Measurements from ENCODE around the gene OTULINL.

Gene OTULINL

GRCh38 chr5:14579731-14580397 lies 1.7 kb upstream of the OTULINL start:
- Histone ChIP-seq H3K4me2 (no peak overlapping the region), H3K27me3 (peaks cover 32 to 56% (median 50%) of the 10 kb centered on the region in 11 experiments), H3K27ac (no peak overlapping the region)

GRCh38 chr5:14580398-14581034 lies 1.1 kb upstream of the OTULINL start:
- Histone ChIP-seq H3K9me3 (replicated peaks in 1 of 11) (peaks cover 6 to 23% (median 17%) of the 10 kb centered on the region in 11 experiments; a peak in 18 of 22 replicates), H3K4me2 (peak overlapping the region in 5 of 11 experiments; percentile 93 to 97 (median 95); a peak in 7 of 22 replicates)

More at GRCh38 chr5:14579731-14580397, 1.7 kb upstream of the OTULINL start:
- H3K4me3 ChIP-seq = no peak overlapping the region
- no peaks in the 10 kb centered on the region for H3K36me3 ChIP-seq
- H3K9ac ChIP-seq = no peak overlapping the region
- no peak for TF ChIP-seq Cebpa-rat (IDR thresholded peaks at IDR 0.05)
- peaks cover 0 to 9% (median 0%) of the 10 kb centered on the region in 11 experiments; a peak in 6 of 22 replicates for H4K20me1 ChIP-seq
- H3K4me1 ChIP-seq = peaks cover 7 to 32% (median 23%) of the 10 kb centered on the region in 10 experiments; a peak in 19 of 20 replicates
- peaks cover 6 to 23% (median 17%) of the 10 kb centered on the region in 11 experiments; a peak in 18 of 22 replicates for H3K9me3 ChIP-seq (replicated peaks in 1 of 11)

GRCh38 chr5:14581891-14582796 lies 552 bp downstream of the OTULINL start:
- H3K4me2 ChIP-seq = peak overlapping the region; percentile 83 to 98 (median 96)
- peaks cover 0 to 9% (median 0%) of the 10 kb centered on the region in 11 experiments; a peak in 6 of 22 replicates for H4K20me1 ChIP-seq
- H3K27me3 ChIP-seq = peaks cover 32 to 65% (median 53%) of the 10 kb centered on the region in 11 experiments
- H3K4me1 ChIP-seq = peaks cover 0 to 21% (median 10%) of the 10 kb centered on the region in 10 experiments; a peak in 17 of 20 replicates
- H3K4me3 ChIP-seq = peak overlapping the region; percentile 61 to 76 (median 67)
- H3K9me3 ChIP-seq (replicated peaks in 1 of 11) = peaks cover 6 to 18% (median 13%) of the 10 kb centered on the region in 11 experiments; a peak in 18 of 22 replicates
- TF ChIP-seq Cebpa-rat (IDR thresholded peaks at IDR 0.05) = no peak
- H3K36me3 ChIP-seq = no peaks in the 10 kb centered on the region
- peak overlapping the region in 10 of 11 experiments; percentile 57 to 80 (median 68); a peak in 20 of 22 replicates for H3K9ac ChIP-seq
- H3K27ac ChIP-seq = peak overlapping the region in 4 of 11 experiments; percentile 28 to 59 (median 48); a peak in 6 of 22 replicates

More at GRCh38 chr5:14580398-14581034, 1.1 kb upstream of the OTULINL start:
- no peak for TF ChIP-seq Cebpa-rat (IDR thresholded peaks at IDR 0.05)
- Histone ChIP-seq H3K27ac (no peak overlapping the region), H3K4me3 (0 out of 20 replicates have a peak overlapping the region, but pooled peaks of 1 of the 10 experiments have one; percentile 76), H3K9ac (no peak overlapping the region), H3K27me3 (peaks cover 32 to 62% (median 51%) of the 10 kb centered on the region in 11 experiments), H4K20me1 (peaks cover 0 to 9% (median 0%) of the 10 kb centered on the region in 11 experiments; a peak in 6 of 22 replicates), H3K4me1 (peaks cover 4 to 25% (median 17%) of the 10 kb centered on the region in 10 experiments; a peak in 19 of 20 replicates), H3K36me3 (no peaks in the 10 kb centered on the region)

GRCh38 chr5:14582797-14583137 lies 1.2 kb downstream of the OTULINL start:
- Histone ChIP-seq H3K27me3 (peaks cover 32 to 65% (median 53%) of the 10 kb centered on the region in 11 experiments), H3K27ac (no peak overlapping the region), H3K4me2 (peak overlapping the region in 10 of 11 experiments; percentile 83 to 98 (median 96); a peak in 16 of 22 replicates), H4K20me1 (peaks cover 0 to 9% (median 0%) of the 10 kb centered on the region in 11 experiments; a peak in 6 of 22 replicates), H3K9me3 (replicated peaks in 1 of 11) (peaks cover 3 to 11% (median 7%) of the 10 kb centered on the region in 11 experiments; a peak in 18 of 22 replicates), H3K4me1 (peaks cover 0 to 27% (median 11%) of the 10 kb centered on the region in 10 experiments; a peak in 17 of 20 replicates), H3K9ac (no peak overlapping the region; a peak in 1 of 22 replicates), H3K4me3 (peak overlapping the region in 5 of 10 experiments; percentile 61 to 76 (median 76); a peak in 10 of 20 replicates), H3K36me3 (no peaks in the 10 kb centered on the region)
- TF ChIP-seq Cebpa-rat (IDR thresholded peaks at IDR 0.05) = no peak

- TF ChIP-seq Cebpa-rat (IDR thresholded peaks at IDR 0.05) = no peak
- no peak overlapping the region for H3K4me3 ChIP-seq
- no peak overlapping the region for H3K4me2 ChIP-seq
- H3K9me3 ChIP-seq (replicated peaks in 1 of 11) = peaks cover 0 to 5% (median 0%) of the 10 kb centered on the region in 11 experiments; a peak in 1 of 22 replicates
- peaks cover 32 to 65% (median 53%) of the 10 kb centered on the region in 11 experiments for H3K27me3 ChIP-seq
- H3K27ac ChIP-seq = no peak overlapping the region
- peaks cover 0 to 38% (median 17%) of the 10 kb centered on the region in 10 experiments; a peak in 18 of 20 replicates for H3K4me1 ChIP-seq
- H4K20me1 ChIP-seq = peaks cover 0 to 9% (median 0%) of the 10 kb centered on the region in 11 experiments; a peak in 6 of 22 replicates
- no peaks in the 10 kb centered on the region for H3K36me3 ChIP-seq
- H3K9ac ChIP-seq = no peak overlapping the region
Measured at GRCh38 chr5:14584848-14585247, 3.3 kb downstream of the OTULINL start.

GRCh38 chr5:14587150-14587549 lies 5.6 kb downstream of the OTULINL start:
- Histone ChIP-seq H3K9ac (no peak overlapping the region), H3K27me3 (peaks cover 21 to 46% (median 34%) of the 10 kb centered on the region in 11 experiments), H3K27ac (no peak overlapping the region)

GRCh38 chr5:14588145-14588544 lies 6.6 kb downstream of the OTULINL start:
- Histone ChIP-seq H3K9ac (no peak overlapping the region), H3K27ac (peak overlapping the region in 2 of 11 experiments; percentile 3 to 22; a peak in 1 of 22 replicates), H3K27me3 (peaks cover 11 to 43% (median 24%) of the 10 kb centered on the region in 11 experiments), H3K9me3 (replicated peaks in 1 of 11) (peaks cover 0 to 5% (median 0%) of the 10 kb centered on the region in 11 experiments; a peak in 1 of 22 replicates), H3K4me3 (no peak overlapping the region), H3K4me1 (peaks cover 16 to 40% (median 26%) of the 10 kb centered on the region in 10 experiments), H4K20me1 (peaks cover 0 to 4% (median 0%) of the 10 kb centered on the region in 11 experiments; a peak in 3 of 22 replicates), H3K4me2 (peak overlapping the region in 8 of 11 experiments; percentile 0 to 83 (median 45); a peak in 13 of 22 replicates), H3K36me3 (no peaks in the 10 kb centered on the region)
- no peak for TF ChIP-seq Cebpa-rat (IDR thresholded peaks at IDR 0.05)

More at GRCh38 chr5:14587150-14587549, 5.6 kb downstream of the OTULINL start:
- Histone ChIP-seq H3K4me1 (peaks cover 14 to 41% (median 22%) of the 10 kb centered on the region in 10 experiments), H3K4me2 (peak overlapping the region in 4 of 11 experiments; percentile 53 to 83 (median 77); a peak in 7 of 22 replicates), H4K20me1 (peaks cover 0 to 9% (median 0%) of the 10 kb centered on the region in 11 experiments; a peak in 6 of 22 replicates), H3K4me3 (no peak overlapping the region), H3K9me3 (replicated peaks in 1 of 11) (peaks cover 0 to 5% (median 0%) of the 10 kb centered on the region in 11 experiments; a peak in 1 of 22 replicates), H3K36me3 (no peaks in the 10 kb centered on the region)
- no peak for TF ChIP-seq Cebpa-rat (IDR thresholded peaks at IDR 0.05)

Measured in BLaER1 treated with 17β-estradiol and CSF1 and Interleukin-3, amounts not matched to agents 10 nM and 100 nM (cell line).